ENCODE measurements around the gene KLHL2.
"Not testable (repeated sequence)": the region's sequence is repeated elsewhere in the genome, so short reads cannot be mapped to it uniquely, and the experiment has no call there.

Gene KLHL2

DNA sequence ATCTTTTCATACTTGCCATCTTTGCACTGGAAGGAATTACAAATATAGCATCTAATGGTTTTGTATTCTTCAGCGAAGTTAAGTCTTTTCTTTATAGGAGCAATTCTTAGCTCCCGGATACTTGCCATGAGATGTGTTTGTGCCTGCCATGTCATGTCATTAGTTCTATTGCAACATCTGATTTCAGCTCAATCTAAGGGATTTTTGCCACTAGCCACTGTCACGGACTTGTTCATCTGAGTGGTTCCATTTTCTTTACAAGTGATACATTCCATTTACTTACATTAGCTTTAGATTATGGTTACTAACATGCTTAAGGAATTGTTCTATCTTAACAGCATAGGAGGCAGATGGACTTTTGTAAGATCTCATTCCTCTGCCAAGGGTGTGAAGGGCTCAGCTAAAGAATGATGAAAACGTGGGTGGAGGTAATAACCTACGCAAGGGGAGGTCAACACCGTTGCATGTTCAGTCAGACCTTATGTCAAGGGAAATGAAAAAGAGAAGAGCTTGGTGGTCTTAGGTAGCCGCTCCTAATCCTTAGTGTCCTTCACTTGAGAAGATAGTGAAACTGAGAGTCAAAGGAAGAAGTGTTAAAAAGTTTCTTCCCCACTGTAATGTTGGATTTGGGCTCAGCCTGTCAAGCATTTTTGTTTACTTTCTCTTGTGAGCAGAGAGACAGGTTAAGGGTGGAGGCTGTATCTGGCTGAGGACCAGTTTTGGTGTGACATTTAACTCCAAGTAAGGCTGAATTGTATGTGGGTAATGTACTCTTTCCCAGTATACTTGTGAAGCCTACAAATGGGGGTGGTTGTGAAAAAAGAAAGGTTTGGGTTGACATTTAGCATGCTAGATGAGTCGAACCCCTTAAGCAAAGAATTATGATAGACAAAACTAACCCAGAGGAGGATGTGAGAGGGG lies 3.6 kb upstream of the KLHL2 start:
- no peak for DNase-seq

DNA sequence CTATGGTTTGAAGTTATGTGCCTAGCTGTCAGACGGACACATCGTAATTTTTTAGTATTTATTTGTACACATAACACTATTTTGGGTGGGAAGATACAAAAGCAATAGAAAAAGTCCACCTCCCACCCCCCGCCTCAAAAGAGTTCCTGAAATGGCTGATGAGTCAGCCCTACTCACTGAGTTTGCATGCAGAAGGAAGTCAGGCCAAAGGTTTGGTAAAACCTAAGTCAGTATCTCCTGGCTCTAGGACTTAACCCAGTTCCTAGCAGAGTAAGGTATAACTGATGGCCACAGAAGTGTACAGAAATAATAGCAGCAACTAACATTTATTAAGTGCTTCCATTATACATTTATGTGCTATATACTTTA lies 2.9 kb upstream of the KLHL2 start:
- no peak for DNase-seq

DNA sequence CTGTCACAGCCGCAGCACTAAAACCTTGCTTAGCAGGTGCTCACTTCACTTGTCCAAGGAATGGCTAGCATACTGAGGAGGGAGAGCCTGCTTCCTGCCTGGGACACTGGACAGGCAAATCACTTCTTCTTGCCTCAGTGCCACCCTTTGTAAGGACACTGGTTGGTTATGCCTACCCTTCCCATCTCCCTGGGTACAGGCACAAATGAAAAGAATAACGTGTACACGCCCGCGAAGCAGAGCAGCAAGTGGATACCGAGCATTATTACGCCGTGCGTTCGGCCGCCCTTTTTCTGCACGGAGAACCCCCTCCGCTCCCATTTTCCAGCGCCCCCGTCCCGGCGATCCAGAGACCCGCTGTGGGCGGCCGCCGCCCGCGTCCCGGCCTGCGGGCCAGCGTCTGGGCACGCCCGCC lies 338 bp upstream of the KLHL2 start:
- DNase-seq = no peak

DNA sequence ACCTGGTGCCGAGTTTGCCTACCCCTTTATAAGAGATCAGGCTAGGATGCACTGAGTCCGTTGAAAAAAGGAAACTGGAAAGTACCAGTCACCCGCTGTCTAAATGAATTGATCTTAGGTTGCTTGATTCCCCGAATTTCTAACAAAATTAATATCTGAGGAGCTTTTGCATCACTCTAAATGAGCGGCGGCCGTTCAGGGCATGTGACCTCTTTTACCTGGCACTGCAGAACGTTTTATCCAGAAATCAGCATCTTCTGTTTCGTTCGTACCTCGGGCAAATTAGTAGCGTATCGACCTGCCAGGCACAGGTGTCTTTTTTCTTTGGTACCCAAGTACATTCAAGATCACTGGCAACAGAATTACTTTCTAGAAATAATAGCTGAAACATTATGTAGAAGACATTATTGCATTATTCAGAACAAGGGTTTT lies 876 bp downstream of the KLHL2 start:
- DNase-seq = no peak

DNA sequence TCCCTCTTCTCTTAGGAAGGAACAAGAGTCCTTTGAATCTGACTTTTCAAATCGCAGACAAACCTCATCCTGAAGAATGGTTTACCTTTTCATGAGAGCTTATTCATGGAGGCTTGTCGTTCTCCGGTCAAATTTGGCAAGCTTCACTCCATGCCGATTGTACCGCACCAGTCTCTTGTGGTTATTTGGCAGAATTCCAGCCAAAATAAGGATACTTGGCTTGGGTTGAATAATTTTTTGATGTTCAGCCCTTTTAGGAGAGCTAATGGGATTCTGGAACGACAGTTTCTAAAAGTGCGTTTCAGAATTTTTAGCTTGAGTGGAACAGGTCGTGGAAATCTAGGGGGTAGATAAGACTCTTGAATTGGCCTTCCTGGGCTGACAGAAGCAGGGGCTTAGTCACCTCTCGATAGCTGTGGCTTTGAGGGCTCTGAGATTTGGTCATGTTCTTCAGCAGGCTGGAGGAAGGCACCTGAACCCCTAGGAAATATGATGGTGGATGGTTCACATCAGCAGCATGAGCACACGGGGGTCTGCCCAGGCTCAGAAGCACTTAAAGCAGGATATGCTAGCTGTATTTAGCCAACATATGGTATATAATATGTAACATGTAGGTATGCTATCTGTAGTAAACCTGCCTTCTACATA lies 1.5 kb downstream of the KLHL2 start:
- no peak for DNase-seq

DNA sequence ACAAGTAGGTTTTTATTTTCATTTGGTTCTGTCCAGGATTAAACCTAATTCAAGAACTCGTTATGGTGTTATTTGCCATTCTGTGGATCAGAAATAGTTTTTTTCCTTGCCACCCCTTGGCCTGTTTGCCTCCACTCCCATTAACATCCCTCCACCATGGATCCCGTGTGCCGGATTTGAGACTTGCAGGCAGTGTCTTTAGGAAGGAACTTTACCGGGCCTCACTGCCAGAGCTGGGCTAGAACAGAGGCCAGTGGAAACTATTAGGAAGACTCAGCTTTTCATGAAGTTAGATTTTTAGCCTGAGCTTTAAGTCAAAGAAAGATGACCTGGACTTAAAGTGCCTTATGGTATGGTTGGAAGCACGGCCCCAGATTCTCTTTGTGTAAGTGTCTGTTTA lies 2.4 kb downstream of the KLHL2 start:
- no peak for DNase-seq

DNA sequence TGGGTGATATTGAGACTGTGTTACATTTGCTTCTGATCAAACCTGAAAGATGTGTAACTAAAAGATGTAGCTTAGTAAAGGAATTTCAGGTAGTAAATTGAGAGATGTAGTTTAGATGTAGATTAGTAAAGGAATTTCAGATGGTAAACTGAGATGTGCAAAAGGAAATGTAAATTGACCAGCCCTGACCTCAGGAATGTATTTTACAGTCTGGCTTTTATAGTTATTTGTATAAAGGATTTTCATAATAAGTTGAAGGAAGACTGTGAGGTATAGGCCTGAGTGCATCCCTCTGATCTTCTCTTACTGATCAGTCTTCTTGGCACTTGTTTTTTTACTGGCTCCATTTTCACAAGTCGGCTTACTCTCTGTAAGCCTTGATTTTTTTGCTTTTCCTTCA lies 3.2 kb downstream of the KLHL2 start:
- no peak for DNase-seq

DNA sequence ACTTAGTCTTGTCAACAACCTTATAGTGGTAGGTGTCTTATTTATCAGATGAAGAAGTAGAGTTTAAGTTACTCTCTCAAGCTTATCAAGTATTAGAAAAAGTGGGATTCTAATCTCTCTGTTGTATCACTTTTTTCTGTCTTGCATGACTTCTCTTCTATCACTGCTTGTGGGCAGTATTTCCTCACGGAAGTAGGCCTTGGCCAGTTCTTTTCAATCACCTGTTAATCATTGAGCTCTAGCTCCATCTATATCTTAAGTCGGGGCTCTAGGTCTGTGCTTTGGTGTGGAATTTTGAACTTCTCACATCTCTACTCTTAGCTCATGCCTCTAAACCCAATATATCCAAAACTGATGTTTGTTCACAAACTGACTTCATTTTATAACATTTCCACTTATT lies 5.3 kb downstream of the KLHL2 start:
- DNase-seq = not testable (repeated sequence)

DNA sequence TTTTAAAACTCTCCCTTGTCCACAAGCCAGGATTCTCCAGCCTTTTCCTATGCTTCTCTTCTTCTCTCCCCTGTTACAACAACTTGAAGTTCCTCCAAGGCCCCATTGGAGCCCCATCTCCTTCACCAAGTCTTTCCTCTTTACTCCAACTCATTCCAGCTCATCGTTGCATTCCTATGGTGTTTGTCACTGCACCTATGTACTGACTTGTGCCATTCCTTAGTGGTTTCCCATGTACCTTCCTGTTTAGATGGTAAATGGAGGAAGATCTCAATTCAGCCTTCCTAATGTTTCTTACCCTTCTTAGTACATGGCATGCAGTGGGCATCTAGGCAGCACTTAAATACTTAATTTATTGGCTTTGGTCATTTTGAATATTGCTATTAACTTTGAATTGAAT lies 6.0 kb downstream of the KLHL2 start:
- not testable (repeated sequence) for DNase-seq

DNA sequence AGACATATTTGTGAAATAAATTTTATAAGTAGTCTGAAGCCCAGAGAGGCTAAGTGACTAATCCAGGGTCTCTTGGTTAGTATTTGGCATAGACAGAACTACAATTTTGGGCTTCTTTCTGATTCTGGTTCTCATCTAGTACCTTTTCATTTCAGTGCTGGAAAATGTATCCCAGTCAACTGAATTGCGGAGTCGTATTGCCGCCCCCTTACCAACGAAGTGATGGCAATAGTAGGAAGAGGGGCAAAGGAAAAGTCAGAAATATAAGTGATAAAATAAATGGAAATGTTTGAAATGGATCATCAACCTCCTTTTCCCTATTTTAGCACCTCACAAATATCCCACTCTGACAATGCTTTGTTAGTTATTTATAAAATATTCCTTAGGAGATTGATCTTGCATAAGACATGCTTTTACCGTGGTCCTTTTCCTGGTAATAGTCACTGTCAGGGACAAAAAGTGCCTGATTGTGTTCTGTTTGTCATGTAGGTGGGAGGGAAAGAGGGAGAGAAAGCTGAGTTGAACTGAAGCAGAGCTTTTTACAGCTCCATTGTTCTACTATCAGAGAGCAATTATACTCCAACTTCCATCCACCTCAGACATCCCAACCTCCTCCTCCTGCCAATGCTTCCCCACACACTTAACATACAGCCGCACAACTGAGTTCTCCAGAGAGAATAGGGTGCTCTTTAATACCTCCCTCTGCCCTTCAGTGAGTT lies 6.8 kb downstream of the KLHL2 start:
- DNase-seq = not testable (repeated sequence)

DNA sequence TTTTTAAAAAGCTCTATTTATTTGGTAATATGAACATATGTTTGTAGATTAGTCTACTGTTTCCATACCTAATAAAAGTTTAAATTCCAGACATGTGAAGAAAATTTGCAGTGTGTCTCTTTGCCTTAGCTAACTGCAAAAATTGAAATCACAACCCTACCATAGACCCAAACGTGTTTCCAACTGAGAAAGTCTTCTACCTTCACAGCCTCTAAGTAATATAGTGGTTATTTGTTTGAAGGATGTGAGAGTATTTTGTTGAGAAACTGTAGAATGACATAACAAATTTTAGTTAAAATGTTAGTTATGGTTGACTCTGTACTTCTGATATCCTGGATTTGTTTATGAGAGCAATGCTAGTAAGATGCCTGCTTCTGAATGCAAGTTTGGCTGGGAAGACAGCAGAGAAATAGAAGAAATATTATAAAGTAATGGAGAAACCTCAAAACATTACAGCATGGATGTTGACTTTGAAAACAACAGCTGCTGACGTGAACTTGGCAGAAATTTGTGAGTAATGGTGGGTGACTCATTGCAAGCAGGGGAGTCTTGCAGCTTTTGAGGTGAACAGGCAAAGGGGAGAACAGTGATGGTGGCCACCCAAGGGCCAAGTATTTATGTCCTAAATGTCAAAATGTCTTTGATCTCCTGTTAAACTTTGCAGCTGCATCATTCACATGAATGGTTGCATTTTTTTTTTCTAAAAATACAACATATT lies 7.8 kb downstream of the KLHL2 start:
- DNase-seq = not testable (repeated sequence)

DNA sequence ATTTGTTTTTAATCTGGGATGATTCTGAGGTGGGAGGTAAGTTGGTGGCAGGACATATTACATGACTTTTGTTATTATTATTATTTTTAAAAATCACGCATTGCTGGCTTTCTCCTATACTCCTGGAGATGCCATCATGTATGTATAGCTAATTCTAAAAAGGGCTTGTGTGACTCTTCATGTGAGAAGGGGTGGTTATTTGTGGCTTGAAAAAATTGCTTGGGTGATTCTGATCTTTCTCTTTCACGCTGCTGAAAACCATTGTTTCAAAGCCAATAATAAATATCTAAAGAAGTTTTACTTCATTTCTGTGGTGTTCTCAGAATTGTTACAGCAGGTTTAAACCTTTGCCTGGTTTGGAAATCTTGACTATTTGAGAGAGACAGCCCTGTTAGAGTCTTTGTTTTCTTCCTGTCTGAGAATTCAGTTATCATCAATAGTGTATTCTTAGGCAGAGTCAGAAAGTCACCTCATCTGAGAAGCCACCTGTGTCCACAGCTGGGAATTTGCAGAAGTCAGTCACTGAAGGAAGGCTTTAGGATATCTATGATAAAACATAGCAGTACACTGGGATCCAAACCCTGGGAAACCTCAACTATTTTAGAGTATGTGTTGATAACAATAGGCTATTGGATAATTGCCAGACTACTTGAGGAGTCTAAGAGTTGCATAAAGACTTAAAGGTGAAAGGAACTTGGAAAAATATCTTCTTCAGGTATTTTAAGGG lies 8.6 kb downstream of the KLHL2 start:
- not testable (repeated sequence) for DNase-seq

DNA sequence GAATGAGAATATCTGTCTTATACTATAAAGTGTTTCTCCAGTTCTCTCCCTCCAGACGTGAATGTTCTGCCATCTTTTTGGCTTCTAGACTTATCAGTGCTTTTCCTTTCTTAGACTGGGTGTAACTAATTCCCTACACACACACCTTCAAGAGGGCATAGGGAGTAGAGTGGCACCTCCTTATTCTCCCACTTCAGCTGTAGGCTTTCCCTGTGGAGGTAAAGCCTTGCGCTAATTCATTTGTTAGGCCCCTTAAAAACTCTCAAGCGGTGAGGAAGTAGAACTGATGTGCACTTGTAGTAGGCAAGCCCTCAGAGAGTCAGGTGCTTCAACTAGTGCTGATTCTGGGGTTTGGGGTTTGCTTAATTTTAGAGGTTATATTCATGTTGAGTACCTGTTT lies 10.0 kb downstream of the KLHL2 start:
- DNase-seq = no peak

DNA sequence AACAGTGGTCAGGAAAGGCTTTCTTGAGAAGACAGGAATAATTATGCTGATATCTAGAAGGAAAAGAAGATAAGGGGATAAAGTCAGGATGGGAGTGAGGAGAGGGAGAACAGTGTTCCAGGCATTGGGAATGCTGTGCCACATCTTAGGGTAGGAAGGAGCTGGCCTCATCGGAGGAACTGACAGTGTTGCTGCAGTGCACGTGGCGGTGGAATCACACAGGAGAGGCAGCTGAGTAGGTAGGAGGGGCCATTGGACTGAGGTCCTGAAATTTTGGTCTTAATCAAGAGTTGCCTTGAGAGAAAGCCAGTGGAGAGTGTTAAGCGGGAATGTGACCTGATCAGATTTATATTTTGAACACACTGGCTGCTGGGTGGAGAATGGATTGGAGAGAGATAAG lies 13.9 kb downstream of the KLHL2 start:
- DNase-seq = not testable (repeated sequence)

DNA sequence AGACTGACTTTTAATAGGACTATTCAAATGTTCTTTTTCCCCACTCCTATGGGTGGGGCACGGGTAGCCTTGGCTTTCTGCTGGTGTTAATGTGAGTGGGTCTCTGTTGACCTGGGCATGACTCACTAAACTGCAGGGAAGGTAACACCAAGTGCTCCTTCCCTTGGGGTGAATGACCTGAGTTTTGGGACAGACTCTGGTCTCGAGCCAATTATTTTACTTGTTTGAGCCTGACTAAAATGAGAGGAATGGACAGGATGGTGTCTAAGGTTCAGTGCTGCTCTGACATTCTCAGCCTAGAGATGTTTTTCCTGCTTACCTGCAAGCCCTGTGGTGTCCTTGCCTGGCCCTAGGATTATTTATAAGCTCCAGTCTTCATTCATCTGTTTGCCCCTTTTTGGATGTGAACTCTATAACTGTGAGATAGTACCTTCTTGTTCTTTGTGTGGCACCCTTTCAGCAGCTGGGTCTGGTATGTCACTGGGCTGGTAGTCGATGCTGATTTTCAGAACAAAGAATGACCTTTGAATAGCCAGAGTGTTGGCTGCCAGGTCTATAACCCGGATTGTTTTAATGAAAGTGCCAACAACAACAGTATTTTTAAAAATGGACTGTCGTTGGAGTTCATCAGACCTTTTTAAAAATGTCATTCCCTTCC lies 14.8 kb downstream of the KLHL2 start:
- not testable (repeated sequence) for DNase-seq

DNA sequence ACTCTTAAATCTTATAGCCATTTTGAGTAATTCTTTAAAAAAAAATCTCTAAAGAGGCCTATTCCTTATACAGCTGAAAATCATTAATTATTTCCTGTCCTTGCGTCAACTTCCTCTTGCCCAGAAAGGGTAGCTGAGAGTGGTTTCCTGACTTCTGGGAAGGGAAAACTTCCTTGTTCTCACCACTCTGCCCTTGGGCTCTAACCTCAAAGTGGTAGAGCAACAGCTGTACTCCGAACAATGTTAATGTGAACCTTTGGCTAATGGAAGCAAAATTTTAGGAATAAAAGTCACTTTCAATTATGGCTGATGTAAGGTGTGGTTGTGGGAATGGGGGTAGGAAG lies 15.3 kb downstream of the KLHL2 start:
- DNase-seq = no peak

DNA sequence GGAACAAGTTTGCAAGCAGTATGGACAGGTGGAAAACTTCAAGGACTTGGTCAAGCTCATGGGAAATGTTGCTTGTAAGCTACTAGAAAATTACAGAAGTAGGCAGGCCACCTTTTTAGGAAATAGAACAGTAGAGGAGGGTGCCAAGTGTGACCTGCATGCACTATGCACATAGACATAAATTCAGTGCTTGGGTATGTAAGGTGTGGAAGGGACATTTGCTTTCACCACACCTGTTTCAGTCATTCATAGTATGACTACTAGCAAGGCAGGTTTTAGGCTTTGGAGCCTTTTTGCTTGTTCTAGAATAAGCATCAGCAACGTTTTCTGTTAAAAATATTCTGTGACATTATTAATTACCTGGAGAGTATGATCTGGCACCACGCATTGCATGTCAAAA lies 20.0 kb downstream of the KLHL2 start:
- DNase-seq = not testable (repeated sequence)

DNA sequence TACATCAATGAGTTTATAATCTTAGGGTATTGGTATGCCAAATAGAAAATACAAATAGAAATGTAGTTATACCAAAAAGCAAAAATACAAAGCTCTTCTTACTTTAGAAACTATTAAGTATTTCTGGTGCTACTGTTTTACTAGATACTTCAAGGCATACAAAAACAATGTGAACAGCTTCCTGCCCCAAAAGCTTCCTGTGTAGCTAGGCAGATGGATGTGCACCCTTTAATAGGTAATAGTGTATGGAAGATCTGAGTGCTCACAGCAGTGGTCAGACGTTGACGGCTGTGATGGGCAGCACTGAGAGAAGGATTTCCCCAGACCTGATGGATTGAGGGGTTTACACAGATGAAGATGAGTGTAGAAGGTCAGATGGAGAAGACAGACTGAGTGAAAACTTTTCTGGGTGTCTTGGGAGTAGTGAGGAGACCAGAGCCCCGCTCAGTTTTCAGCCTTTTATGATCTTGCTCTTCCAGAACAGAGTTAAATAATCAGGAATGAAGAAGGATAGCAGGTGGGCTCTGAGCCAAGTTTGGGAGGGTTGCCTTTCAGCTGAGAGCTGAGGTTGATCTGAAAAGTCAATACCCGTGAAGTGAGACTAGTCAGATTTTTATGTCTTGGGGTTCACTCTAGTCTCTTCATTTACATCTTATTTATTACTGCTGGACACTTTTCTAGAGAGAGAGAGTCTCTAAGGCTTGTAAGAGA lies 22.3 kb downstream of the KLHL2 start:
- not testable (repeated sequence) for DNase-seq

DNA sequence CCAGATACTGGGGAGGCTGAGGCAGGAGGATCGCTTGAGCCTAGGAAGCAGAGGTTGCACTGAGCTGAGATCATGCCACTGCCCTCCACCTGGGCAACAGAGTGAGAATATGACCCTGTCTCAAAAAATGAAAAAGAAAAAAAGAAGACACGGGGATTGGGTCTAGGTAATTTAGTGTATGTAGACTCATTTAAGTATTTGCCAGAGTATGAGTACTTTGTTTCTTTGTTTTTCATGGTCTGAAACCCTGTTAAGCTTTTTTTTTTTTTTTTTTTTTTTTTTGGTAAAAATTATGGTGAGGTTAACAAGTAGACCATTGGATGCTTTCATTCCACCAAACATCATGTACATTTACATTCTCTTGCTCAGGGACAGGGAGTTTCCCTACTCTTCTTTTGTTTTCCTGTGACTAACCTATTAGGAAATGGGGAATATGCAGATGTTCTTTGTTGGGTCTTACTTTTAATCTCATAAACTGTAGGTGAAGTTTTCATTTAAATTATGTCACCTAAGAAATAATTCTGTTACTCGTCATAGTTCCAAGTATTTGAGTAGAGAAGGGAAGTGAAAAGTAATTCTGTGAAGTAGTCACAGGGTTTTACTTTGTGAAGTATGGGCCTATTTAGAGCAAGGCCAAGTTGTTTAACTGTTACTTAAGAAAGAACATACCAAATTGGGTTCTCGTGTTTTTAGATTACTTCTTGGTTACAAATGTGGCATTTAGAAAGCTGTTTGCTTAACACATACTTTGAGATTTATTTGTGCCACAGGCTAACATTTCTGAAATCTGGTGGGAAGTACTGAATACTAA lies 25.5 kb downstream of the KLHL2 start:
- DNase-seq = not testable (repeated sequence)

DNA sequence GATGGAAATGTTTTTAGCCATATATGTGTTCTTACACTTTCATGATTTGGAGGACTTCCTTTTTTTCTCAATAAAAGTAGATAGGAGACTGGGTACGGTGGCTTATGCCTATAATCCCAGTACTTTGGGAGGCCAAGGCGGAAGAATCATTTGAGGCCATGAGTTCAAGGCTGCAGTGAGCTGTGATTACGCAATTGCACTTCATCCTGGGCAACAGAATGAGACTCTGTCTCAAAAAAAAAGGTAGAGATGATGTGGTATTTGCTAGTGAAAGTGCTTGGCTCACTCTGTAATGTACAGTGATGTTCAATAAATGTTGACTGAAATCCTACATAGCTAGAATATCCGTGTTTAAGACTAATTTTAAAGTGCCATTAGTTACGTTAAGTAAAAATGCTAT lies 27.4 kb downstream of the KLHL2 start:
- DNase-seq = no peak

All from NCI-H2107 (cell line).